DOHH2 (cell line): ENCODE results near the gene MARCHF4.

ENCODE experiments used
- EZH2phosphoT487 ChIP-seq: fragments of 200-600 bp; sonication (generic); IDR thresholded peaks from 2 replicates; pipeline ENCODE4 v1.6.1; 2017; ENCODE audit warnings: borderline replicate concordance, mild to moderate bottlenecking, antibody characterized with exemption, low read length, moderate library complexity, mixed read lengths
- TF ChIP-seq, protein P1 (sequence below): fragments of 200-600 bp; sonication (generic); IDR thresholded peaks from one replicate; pipeline ENCODE4 v1.5.1; 2014; ENCODE audit warnings: antibody characterized with exemption, mild to moderate bottlenecking, low read depth, low read length; ENCODE audit not compliant: poor library complexity, severe bottlenecking

DNA sequence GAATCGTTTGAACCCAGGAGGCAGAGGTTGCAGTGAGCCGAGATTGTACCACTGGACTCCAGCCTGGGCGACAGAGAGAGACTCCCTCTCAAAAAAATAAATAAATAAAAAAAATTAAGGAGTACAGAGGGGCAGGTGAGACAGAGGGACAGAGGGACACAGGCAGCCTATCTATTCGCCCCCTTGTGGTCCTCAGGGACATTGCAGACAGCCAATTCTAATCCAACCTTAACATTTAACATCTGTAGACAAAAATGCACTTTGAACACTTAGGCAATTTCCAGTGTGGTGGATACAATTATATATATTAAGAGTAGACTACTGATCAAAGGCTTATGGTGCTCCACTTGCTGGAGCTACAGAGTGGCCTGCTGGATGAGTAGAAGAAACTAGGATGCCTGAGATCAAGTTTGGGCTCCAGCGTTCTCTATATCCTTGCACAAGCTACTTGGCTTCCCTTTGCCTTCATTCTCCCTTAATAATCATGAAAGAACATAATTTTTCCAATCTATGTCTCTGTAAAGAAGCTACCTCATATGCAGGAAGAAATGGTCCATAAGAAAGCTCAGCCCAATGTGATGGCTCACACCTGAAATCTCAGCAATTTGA is 31.8 kb upstream of the MARCHF4 start:
- TF ChIP-seq, protein P1, sequence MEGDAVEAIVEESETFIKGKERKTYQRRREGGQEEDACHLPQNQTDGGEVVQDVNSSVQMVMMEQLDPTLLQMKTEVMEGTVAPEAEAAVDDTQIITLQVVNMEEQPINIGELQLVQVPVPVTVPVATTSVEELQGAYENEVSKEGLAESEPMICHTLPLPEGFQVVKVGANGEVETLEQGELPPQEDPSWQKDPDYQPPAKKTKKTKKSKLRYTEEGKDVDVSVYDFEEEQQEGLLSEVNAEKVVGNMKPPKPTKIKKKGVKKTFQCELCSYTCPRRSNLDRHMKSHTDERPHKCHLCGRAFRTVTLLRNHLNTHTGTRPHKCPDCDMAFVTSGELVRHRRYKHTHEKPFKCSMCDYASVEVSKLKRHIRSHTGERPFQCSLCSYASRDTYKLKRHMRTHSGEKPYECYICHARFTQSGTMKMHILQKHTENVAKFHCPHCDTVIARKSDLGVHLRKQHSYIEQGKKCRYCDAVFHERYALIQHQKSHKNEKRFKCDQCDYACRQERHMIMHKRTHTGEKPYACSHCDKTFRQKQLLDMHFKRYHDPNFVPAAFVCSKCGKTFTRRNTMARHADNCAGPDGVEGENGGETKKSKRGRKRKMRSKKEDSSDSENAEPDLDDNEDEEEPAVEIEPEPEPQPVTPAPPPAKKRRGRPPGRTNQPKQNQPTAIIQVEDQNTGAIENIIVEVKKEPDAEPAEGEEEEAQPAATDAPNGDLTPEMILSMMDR, result peak; percentile 61
- TF ChIP-seq EZH2phosphoT487, result no peak
